ENCODE data around the gene ZNFX1.

- TF ChIP-seq, protein P1, sequence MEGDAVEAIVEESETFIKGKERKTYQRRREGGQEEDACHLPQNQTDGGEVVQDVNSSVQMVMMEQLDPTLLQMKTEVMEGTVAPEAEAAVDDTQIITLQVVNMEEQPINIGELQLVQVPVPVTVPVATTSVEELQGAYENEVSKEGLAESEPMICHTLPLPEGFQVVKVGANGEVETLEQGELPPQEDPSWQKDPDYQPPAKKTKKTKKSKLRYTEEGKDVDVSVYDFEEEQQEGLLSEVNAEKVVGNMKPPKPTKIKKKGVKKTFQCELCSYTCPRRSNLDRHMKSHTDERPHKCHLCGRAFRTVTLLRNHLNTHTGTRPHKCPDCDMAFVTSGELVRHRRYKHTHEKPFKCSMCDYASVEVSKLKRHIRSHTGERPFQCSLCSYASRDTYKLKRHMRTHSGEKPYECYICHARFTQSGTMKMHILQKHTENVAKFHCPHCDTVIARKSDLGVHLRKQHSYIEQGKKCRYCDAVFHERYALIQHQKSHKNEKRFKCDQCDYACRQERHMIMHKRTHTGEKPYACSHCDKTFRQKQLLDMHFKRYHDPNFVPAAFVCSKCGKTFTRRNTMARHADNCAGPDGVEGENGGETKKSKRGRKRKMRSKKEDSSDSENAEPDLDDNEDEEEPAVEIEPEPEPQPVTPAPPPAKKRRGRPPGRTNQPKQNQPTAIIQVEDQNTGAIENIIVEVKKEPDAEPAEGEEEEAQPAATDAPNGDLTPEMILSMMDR (conservative IDR thresholded peaks at IDR 0.05), result no peak
- no peak for TF ChIP-seq ZFX (IDR thresholded peaks at IDR 0.05)
Measured at GRCh38 chr20:49256261-49256660, 21.6 kb downstream of the ZNFX1 start.
